ENCODE data around the gene PDS5B.

- no peak for TF ChIP-seq ATF3 (IDR thresholded peaks at IDR 0.05)
- TF ChIP-seq POLR2A (IDR thresholded peaks at IDR 0.05; ENCODE audit: borderline replicate concordance, extremely low read depth, insufficient read depth, insufficient read length) = no peak
- TF ChIP-seq ZFX (IDR thresholded peaks at IDR 0.05) = no peak
- TF ChIP-seq CTCF (IDR thresholded peaks at IDR 0.05 in 2 of 3, conservative IDR thresholded peaks at IDR 0.05 in 1 of 3; ENCODE audit: borderline replicate concordance in 1 of 3, insufficient read depth in 1 of 3, low read depth in 2 of 3, low read length in 2 of 3) = no peak
Observed at GRCh38 chr13:32783067-32783466, 196.8 kb downstream of the PDS5B start.

Data from HCT116 (cell line).